ENCODE measurements around the gene PPFIA3.
A peak's percentile ranks its signal among the peaks of the same experiment; 100 is the strongest.

GRCh38 chr19:49157445-49158224 is 38.3 kb downstream of the PPFIA3 start, which contains the start of gene TRPM4:
- TF ChIP-seq CTCF (conservative IDR thresholded peaks at IDR 0.05; ENCODE audit: low read depth in 2 of 2) (no peak), EZH2 (IDR thresholded peaks at IDR 0.05; ENCODE audit: low read depth, unreplicated experiment) (no peak), EZH2phosphoT487 (IDR thresholded peaks at IDR 0.05; ENCODE audit: unreplicated experiment) (no peak), ETS1 (IDR thresholded peaks at IDR 0.05) (no peak), NANOG (IDR thresholded peaks at IDR 0.05; ENCODE audit: borderline replicate concordance) (no peak), POLR2AphosphoS5 (IDR thresholded peaks at IDR 0.05; ENCODE audit: low read depth) (peak; percentile 89), REST (IDR thresholded peaks at IDR 0.05; ENCODE audit: unreplicated experiment) (no peak), JUNB (IDR thresholded peaks at IDR 0.05; ENCODE audit: unreplicated experiment) (no peak), ZNF331 (CRISPR knock-in tag; IDR thresholded peaks at IDR 0.05; ENCODE audit: low read depth) (no peak)
